Gastrocnemius medialis (tissue), 4 donors: ENCODE measurements around the gene ADD1. TPM values are rescaled to one million over a fixed set of nuclear protein-coding genes. Genes with fewer than 3 reads are reported as not detected.
"Not testable (repeated sequence)": the region's sequence is repeated elsewhere in the genome, so short reads cannot be mapped to it uniquely, and the experiment has no call there.

Experiments used
- ATAC-seq, 2 donors: fragments of 150-250 bp; one replicate each; pipeline ENCODE4 v1.9.1; 2016
- DNase-seq, 2 donors: peaks; one replicate each; pipeline ENCODE4 v3.0.0-alpha.2; 2019
- H3K27ac ChIP-seq, 4 donors: fragments of 200-600 bp; sonication (generic); 1 replicate in 1 of 4; 2 replicates in 3 of 4; pipeline ENCODE4 v1.5.1; 2016 to 2018; ENCODE audit warnings: mild to moderate bottlenecking in 2 of 4, moderate library complexity in 1 of 4
- H3K27me3 ChIP-seq, 3 donors: fragments of 200-600 bp; sonication (generic) in 2 of 3; 1 replicate in 1 of 3; 2 replicates in 2 of 3; pipeline versions ENCODE4 v1.5.1 to v1.6.0; 2016 to 2019; ENCODE audit warnings: mild to moderate bottlenecking in 1 of 3, moderate library complexity in 1 of 3
- H3K36me3 ChIP-seq, 2 donors: fragments of 200-600 bp; sonication (generic) in 1 of 2; one replicate each; pipeline ENCODE4 v1.5.1; 2017 to 2018
- H3K4me1 ChIP-seq, 2 donors: fragments of 200-600 bp; sonication (generic) in 1 of 2; one replicate each; pipeline ENCODE4 v1.5.1; 2016 to 2017; ENCODE audit warnings: mild to moderate bottlenecking in 2 of 2
- H3K4me3 ChIP-seq, 4 donors: fragments of 200-600 bp; sonication (generic) in 3 of 4; 1 replicate in 1 of 4; 2 replicates in 3 of 4; pipeline ENCODE4 v1.5.1; 2016 to 2019; ENCODE audit warnings: mild to moderate bottlenecking in 2 of 4
- H3K9me3 ChIP-seq, 3 donors: fragments of 200-600 bp; sonication (generic) in 2 of 3; 1 replicate in 1 of 3; 2 replicates in 2 of 3; pipeline ENCODE4 v1.5.1; 2016 to 2019
- CTCF ChIP-seq, 5 experiments: fragments of 450-650 bp in 3 of 5; fragments of 200-600 bp in 2 of 5; sonication (generic) in 2 of 5; IDR thresholded peaks in 4 of 5; conservative IDR thresholded peaks in 1 of 5; 1 replicate in 4 of 5; 2 replicates in 1 of 5; pipeline ENCODE4 v1.5.1; 2016 to 2019; ENCODE audit warnings: antibody characterized with exemption in 5 of 5, mild to moderate bottlenecking in 3 of 5, moderate library complexity in 3 of 5
- POLR2A ChIP-seq, 2 donors: fragments of 450-650 bp; IDR thresholded peaks; one replicate each; pipeline ENCODE4 v1.6.1; 2017; ENCODE audit warnings: antibody characterized with exemption in 2 of 2, mild to moderate bottlenecking in 2 of 2, moderate library complexity in 2 of 2
- in situ Hi-C, 4 donors: fragments of 200-750 bp; cut with MboI; loops; one replicate each; pipeline versions ENCODE4 v1.15.0 to v1.8.0; 2017; ENCODE audit warnings: low sequenced_read_pairs in 4 of 4
- intact Hi-C: fragments of 100-400 bp; cut with DNase I; formaldehyde crosslinking; loops from one replicate; pipeline ENCODE4 v1.15.1; 2023; ENCODE audit warnings: low total_unique reads
- total RNA-seq, 4 donors: library from RNA; depleted of rRNA; stranded (reverse); fragments of >200 nt; gene quantifications; one replicate each; pipeline versions ENCODE4 v1.1.0 to v1.2.3, GENCODE V29; 2016

Gene ADD1
- total RNA-seq, 4 donors from 2014 or later = 144 to 255 (median 178) TPM

DNA sequence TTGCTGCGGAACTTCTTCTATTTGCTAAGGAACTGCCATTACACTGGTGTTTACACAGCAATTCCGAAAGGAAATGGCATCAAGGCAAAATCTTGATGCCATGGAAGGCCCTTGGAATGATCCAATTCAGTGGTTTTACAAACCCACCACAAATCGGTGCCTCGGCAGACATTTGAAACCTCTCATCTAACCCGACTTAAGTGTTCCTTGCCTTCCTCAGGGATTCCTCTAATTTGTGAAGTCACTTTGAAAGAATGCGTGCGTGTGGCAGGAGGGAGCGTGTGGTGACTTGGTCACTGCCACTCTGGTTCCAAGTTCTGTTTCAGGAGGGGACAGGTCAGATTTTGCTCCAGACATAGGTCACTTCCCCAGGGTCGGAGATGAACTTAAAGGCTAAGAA lies 114.8 kb downstream of the ADD1 start:
- peaks cover 0 to 47% of the 10 kb centered on the region in 2 donors for H3K36me3 ChIP-seq
- no peak overlapping the region for H3K4me3 ChIP-seq
- no peaks in the 10 kb centered on the region for H3K27me3 ChIP-seq
- no peak for ATAC-seq
- intact Hi-C loops (no loop called here), in situ Hi-C loops (loop anchor here in 1 of 4 donors (25.0 kb wide), 1 partner anchor 721 kb away; the partner anchor contains the start of genes HAUS3 and POLN)
- TF ChIP-seq CTCF (IDR thresholded peaks at IDR 0.05 in 4 of 5, conservative IDR thresholded peaks at IDR 0.05 in 1 of 5) = no peak
- no peak for TF ChIP-seq POLR2A (IDR thresholded peaks at IDR 0.05)
- H3K9me3 ChIP-seq = no peaks in the 10 kb centered on the region
- peak overlapping the region; percentile 16 to 46 (median 32) for H3K27ac ChIP-seq
- peaks cover 25 to 27% of the 10 kb centered on the region in 2 donors for H3K4me1 ChIP-seq
- no peak for DNase-seq

- H3K27ac ChIP-seq, ATAC-seq, H3K4me3 ChIP-seq, H3K27me3 ChIP-seq, DNase-seq, H3K9me3 ChIP-seq: not testable (repeated sequence)
- in situ Hi-C loops (loop anchor here in 1 of 4 donors (10.0 to 25.0 kb wide), 2 partner anchors 536 to 723 kb away; partner anchors contain the start of genes HAUS3 and POLN), intact Hi-C loops (loop anchor here (5.0 kb wide), 2 partner anchors 77 to 718 kb away; partner anchors contain the start of genes HAUS3 and POLN)
- peaks cover 0 to 31% of the 10 kb centered on the region in 2 donors for H3K36me3 ChIP-seq
- H3K4me1 ChIP-seq = peaks cover 32 to 33% of the 10 kb centered on the region in 2 donors
These were observed 116.8 kb downstream of the ADD1 start for GRCh38 chr4:2960450-2960849.

- peak overlapping the region; percentile 91 to 95 (median 94) for H3K27ac ChIP-seq
- intact Hi-C loops = loop anchor here (5.0 kb wide), 2 partner anchors 76 to 719 kb away; partner anchors contain the start of genes HAUS3 and POLN
- peak overlapping the region; percentile 78 to 99 (median 86) for H3K4me3 ChIP-seq
- no peaks in the 10 kb centered on the region for H3K9me3 ChIP-seq
- DNase-seq (no peak), ATAC-seq (no peak)
- TF ChIP-seq POLR2A (IDR thresholded peaks at IDR 0.05) (no peak), CTCF (IDR thresholded peaks at IDR 0.05 in 4 of 5, conservative IDR thresholded peaks at IDR 0.05 in 1 of 5) (no peak)
- H3K27me3 ChIP-seq = no peaks in the 10 kb centered on the region
- H3K36me3 ChIP-seq = peaks cover 0 to 21% of the 10 kb centered on the region in 2 donors
- H3K4me1 ChIP-seq = peaks cover 32 to 33% of the 10 kb centered on the region in 2 donors
- in situ Hi-C loops = loop anchor here in 1 of 4 donors (10.0 to 25.0 kb wide), 2 partner anchors 537 to 724 kb away; partner anchors contain the start of genes HAUS3 and POLN
These were observed 117.8 kb downstream of the ADD1 start for GRCh38 chr4:2961421-2961810.

GRCh38 chr4:2961811-2962441 lies 118.3 kb downstream of the ADD1 start:
- intact Hi-C loops = loop anchor here (2.0 to 5.0 kb wide), 4 partner anchors 75 to 720 kb away; partner anchors contain the start of genes HAUS3, POLN and TNIP2
- Histone ChIP-seq H3K27ac (peak overlapping the region; percentile 91 to 95 (median 94)), H3K4me3 (peak overlapping the region; percentile 78 to 99 (median 86)), H3K27me3 (no peaks in the 10 kb centered on the region), H3K4me1 (peaks cover 32 to 33% of the 10 kb centered on the region in 2 donors), H3K36me3 (peaks cover 0 to 16% of the 10 kb centered on the region in 2 donors), H3K9me3 (no peaks in the 10 kb centered on the region)
- ATAC-seq (no peak), DNase-seq (no peak)
- TF ChIP-seq POLR2A (IDR thresholded peaks at IDR 0.05) (no peak), CTCF (IDR thresholded peaks at IDR 0.05 in 4 of 5, conservative IDR thresholded peaks at IDR 0.05 in 1 of 5) (no peak)
- in situ Hi-C loops = loop anchor here in 1 of 4 donors (10.0 to 25.0 kb wide), 2 partner anchors 537 to 725 kb away; partner anchors contain the start of genes HAUS3 and POLN
